Right cardiac atrium (tissue), 5 donors: ENCODE data around the gene VILL. TPM values are rescaled to one million over a fixed set of nuclear protein-coding genes. Genes with fewer than 3 reads are reported as not detected.

ENCODE experiments used
- ATAC-seq, 2 donors: fragments of 200-7000 bp; cut with Tn5 transposase; one replicate each; pipeline versions ENCODE4 v1.8.0 to v1.9.1; 2020; ENCODE audit warnings: moderate library complexity in 2 of 2, mild to moderate bottlenecking in 1 of 2
- DNase-seq, 3 donors: peaks; one replicate each; pipeline ENCODE4 v3.0.0-alpha.2; 2020
- H3K27ac ChIP-seq: one replicate; pipeline ENCODE4 v1.5.1; 2013; ENCODE audit warnings: mild to moderate bottlenecking, low read length, control low read depth, moderate library complexity
- H3K27me3 ChIP-seq: one replicate; pipeline ENCODE4 v1.6.1; 2013; ENCODE audit not compliant: control insufficient read depth, insufficient read depth
- H3K4me1 ChIP-seq: one replicate; pipeline ENCODE4 v1.6.1; 2013; ENCODE audit warnings: low read length; ENCODE audit not compliant: control insufficient read depth, insufficient read depth
- H3K4me3 ChIP-seq: one replicate; pipeline ENCODE4 v1.5.1; 2013; ENCODE audit warnings: low read length, control low read depth
- H3K9me3 ChIP-seq: one replicate; pipeline ENCODE4 v1.6.1; 2013; ENCODE audit warnings: low read length; ENCODE audit not compliant: control insufficient read depth
- WGBS: extraction: QIAGEN DNeasy Blood & Tissue Kit; methylation state at CpG from one replicate; pipeline ENCODE4 v1.1.7; 2013; 5-methylcytosine and 5-hydroxymethylcytosine counted together
- intact Hi-C, 4 donors: fragments of 100-400 bp; cut with DNase I; formaldehyde crosslinking; loops; one replicate each; pipeline versions ENCODE4 v1.11.0 to v1.14.0; 2022 to 2023
- long read RNA-seq, 4 donors: library from polyadenylated mRNA; unstranded; transcript quantifications; one replicate each; pipeline ENCODE4 v2.0.0, GENCODE V29; 2020 to 2021
- polyA plus RNA-seq: library from polyadenylated mRNA; stranded (reverse); fragments of 200-250 nt; gene quantifications from one replicate; pipeline ENCODE4 v1.2.3, GENCODE V29; 2013
- total RNA-seq, 4 donors: library from RNA; stranded (reverse); fragmentation: NEBNext Ultra II Directional; extraction: Animal tissue kit (Norgen Biotek cat#: 25700); gene quantifications; one replicate each; pipeline ENCODE4 v1.2.1, GENCODE V29; 2021
- donor health status: healthy with polysubstance abuse.
- donor health status: DM: no; HTN: yes; CAD: no.
- donor health status: DM: no; HTN: no; CAD: no.
- donor health status: DM: no; HTN: yes; CAD: no; lungs with severe emphysema.
- donor health status: DM: yes; HTN: yes; CAD: no.

Gene VILL
- 1 to 10 TPM; 4.0 to 9.7 (median 8.8) TPM for total RNA-seq
- polyA plus RNA-seq: 5.4 TPM
- long read RNA-seq, donor 1, partial matches to known transcripts: 19 of 22 reads
- long read RNA-seq, donor 1, other reads (novel, unspliced or antisense): 3 of 22 reads
- long read RNA-seq, donor 2, partial matches to known transcripts: 3 of 5 reads
- long read RNA-seq, donor 2, other reads (novel, unspliced or antisense): 1 of 5 reads
- long read RNA-seq, donor 3, full-length matches to known transcripts: 2 of 37 reads
- long read RNA-seq, donor 3, partial matches to known transcripts: 18 of 37 reads
- long read RNA-seq, donor 3, other reads (novel, unspliced or antisense): 17 of 37 reads
- long read RNA-seq, donor 4, partial matches to known transcripts: 3 of 4 reads
- long read RNA-seq, donor 4, other reads (novel, unspliced or antisense): 1 of 4 reads

DNA sequence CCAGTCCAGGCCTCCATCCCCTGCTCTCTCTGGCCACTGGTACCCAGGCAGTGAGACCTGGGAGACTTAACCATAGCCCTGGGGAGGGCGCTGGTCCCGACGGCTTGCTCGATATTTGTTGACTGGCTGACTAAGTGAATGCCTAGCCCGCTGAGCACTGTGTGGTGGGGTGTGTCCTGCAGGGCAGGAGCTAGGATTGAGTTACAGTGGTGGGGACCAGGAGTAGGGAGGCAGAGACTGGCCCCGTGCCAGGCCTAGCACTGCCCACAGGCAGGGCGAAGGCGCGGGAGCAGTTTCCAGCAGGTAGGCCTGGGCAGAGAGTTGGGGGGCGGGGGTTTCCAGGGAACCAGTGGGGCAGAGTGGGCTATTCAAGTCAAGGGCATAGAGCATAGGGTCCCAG, at the start of gene VILL:
Gene VILL, plus strand, starts transcription at position 260 of the 400 bp plus-strand sequence. CDS start 2,887 bp downstream, outside the sequence.
- H3K4me3 ChIP-seq: no peak within 1 kb of the TSS
- no peaks in the 10 kb centered on the region for H3K4me1 ChIP-seq
- H3K27ac ChIP-seq: no peak within 1 kb of the TSS
- no peaks in the 10 kb centered on the region for H3K27me3 ChIP-seq
- ATAC-seq (no peak), DNase-seq (peak in 1 of 3 donors; percentile 12)
- WGBS: 83% methylated on average over 10 of the region's 10 CpGs
- intact Hi-C loops: no loop called here
- no peaks in the 10 kb centered on the region for H3K9me3 ChIP-seq

DNA sequence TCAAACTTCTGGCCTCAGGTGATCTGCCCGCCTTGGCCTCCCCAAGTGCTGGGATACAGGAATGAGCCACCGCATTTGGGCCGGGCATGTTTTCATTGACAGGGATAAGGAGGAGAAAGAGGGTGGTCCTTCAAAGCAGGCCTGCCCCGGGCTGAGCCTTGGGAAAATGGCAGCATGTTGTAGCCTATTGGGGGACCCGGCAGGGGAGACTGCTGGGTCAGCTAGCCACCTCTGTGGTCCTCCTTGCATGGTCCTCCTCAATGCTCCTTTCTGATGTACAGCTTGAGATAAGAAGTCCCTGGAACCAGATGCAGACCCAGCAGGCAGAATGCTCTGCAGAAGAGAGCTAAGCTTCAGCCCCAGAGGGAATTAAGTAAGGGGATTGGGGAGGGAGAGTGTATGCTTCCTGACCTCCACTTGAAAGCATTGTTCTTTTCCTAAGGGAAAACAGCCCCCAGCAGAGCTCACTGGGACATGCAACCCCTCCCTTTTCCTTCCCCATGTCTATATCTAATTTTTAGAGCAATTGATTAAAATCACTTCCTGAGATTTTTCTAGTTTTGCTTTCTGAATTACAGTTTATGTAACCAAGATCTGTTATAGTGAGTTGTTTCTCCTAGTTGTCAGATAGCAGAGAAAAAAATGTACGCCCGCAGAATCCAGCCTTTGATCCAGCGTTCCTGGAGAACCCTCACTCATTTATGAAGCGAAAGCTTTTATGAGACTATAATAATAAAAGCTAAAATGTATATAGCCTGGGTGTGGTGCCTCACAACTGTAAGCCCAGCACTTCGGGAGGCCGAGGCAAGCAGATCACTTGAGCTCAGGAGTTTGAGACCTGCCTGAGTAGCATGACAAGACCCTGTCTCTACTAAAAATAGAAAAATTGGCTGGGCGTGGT, 48.7 kb upstream of the VILL start:
- H3K9me3 ChIP-seq: no peaks in the 10 kb centered on the region
- no peaks in the 10 kb centered on the region for H3K27me3 ChIP-seq
- intact Hi-C loops: no loop called here
- DNase-seq (no peak), ATAC-seq (peak in 1 of 2 donors; percentile 27)
- peaks cover 29% of the 10 kb centered on the region for H3K4me1 ChIP-seq
- whole genome bisulfite sequencing: 66% methylated on average over 12 of the region's 12 CpGs
- H3K4me3 ChIP-seq: no peak overlapping the region
- H3K27ac ChIP-seq: no peak overlapping the region

DNA sequence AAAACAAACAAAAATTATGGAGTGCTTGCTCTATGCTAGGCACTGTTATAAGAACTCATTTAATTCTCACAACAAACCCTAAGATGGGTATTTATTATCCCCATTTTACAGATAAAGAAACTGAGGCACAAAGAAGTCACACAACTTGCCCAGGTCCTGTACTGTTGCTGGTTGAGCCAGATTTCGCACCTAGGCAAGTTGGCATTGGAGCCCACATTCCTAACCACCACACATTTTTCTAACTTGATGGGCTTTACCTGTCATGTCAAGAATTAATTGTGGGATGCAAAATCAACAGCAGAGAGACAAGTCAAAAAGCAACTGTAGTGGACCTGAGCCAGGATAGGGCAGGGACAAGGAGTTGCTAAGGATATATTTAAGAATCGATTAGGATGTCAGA, 47.9 kb upstream of the VILL start:
- no peak for DNase-seq
- no peak overlapping the region for H3K27ac ChIP-seq

DNA sequence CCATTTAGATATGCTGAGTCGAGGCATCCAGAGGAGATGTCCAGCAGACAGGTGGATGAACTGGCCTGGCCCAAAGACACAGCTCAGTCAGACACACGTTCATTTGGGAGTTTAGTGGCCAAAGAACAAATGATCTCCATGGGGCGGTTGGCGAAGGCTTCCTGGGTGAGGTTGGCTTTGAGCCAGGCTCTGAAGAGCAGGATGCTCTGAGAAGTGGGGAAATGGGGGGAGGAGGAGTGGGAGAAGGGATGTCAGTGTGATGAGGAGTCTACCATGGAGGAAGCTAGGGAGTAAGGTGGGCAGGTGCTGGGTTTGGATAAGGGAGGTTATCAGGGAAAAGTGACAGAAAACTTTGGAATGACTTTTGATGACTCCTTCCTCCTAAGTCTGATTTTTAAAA, 47.5 kb upstream of the VILL start:
- H3K27me3 ChIP-seq: no peaks in the 10 kb centered on the region
- H3K4me3 ChIP-seq: no peak overlapping the region
- intact Hi-C loops: no loop called here
- no peaks in the 10 kb centered on the region for H3K9me3 ChIP-seq
- no peak for ATAC-seq
- 85% methylated on average over 4 of the region's 4 CpGs for WGBS
- H3K27ac ChIP-seq: no peak overlapping the region
- DNase-seq: no peak
- H3K4me1 ChIP-seq: peaks cover 26% of the 10 kb centered on the region

More for the DNA sequence above, 47.9 kb upstream of the VILL start:
- intact Hi-C loops: no loop called here
- 97% methylated on average over 2 of the region's 2 CpGs for WGBS
- H3K9me3 ChIP-seq: no peaks in the 10 kb centered on the region
- peaks cover 29% of the 10 kb centered on the region for H3K4me1 ChIP-seq
- H3K4me3 ChIP-seq: no peak overlapping the region
- no peak for ATAC-seq
- no peaks in the 10 kb centered on the region for H3K27me3 ChIP-seq

DNA sequence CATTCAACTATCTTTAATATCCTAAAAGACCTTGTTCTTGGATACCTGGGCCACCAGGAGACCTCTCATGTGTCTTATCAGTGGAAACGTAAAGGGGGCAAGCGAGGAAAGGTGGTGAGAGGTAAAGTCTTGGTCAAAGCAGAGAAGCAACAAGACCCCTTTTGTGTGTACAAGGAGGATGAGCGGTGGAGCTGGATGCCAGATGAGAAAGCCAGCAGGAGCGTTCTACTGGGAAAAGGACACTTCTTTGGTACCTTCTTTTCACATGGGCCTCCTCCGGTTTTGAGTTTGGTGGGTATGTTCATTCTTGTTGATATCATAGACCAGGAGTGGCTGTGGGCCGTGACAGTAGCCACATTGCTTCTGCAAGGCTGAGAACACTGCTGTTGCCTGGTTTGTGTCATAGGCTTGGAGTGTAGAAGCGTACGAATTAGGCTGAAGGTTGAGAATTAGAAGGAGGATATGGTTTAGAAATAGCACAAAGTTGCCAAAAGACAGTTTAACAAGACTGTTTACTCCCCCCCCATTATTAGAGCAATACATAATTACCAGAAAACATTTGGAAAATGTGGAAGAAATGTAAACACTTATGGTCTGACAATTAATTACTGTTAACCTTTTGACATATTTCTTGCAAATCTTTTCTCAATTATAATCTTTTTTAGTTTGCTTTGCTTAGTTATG, 46.8 kb upstream of the VILL start:
- ATAC-seq: no peak
- H3K4me1 ChIP-seq: peaks cover 23% of the 10 kb centered on the region
- peak overlapping the region; percentile 27 for H3K27ac ChIP-seq
- H3K4me3 ChIP-seq: no peak overlapping the region
- 84% methylated on average over 8 of the region's 8 CpGs for WGBS
- intact Hi-C loops: no loop called here
- no peaks in the 10 kb centered on the region for H3K9me3 ChIP-seq
- DNase-seq: no peak
- H3K27me3 ChIP-seq: no peaks in the 10 kb centered on the region

DNA sequence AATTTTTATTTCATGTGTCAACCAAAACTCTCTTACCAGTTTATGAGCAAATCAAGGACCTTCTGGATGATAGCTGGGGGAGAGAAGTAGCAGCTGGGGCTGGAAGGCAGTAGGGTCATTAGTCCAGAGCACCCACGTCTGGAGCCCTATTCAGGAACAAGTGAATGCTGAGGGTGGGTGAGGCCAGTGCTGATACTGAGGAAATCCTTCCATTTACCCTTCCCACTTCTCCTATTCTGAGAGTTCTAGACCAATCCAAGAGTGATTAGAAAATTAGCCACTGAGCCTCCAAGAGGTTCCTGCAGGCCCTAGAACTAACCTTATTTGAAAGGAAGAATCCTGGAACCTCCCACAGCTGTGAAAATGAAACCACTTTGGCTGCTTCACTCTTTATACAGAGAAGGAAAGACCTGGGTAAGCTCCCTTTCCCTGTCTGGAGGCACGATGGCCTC, 46.2 kb upstream of the VILL start:
- Histone ChIP-seq H3K4me1 (peaks cover 23% of the 10 kb centered on the region), H3K9me3 (no peaks in the 10 kb centered on the region), H3K27me3 (no peaks in the 10 kb centered on the region), H3K4me3 (no peak overlapping the region), H3K27ac (peak overlapping the region; percentile 52)
- ATAC-seq (peak; percentile 16 to 46), DNase-seq (no peak)
- WGBS: 20% methylated on average over 2 of the region's 2 CpGs
- intact Hi-C loops: no loop called here

DNA sequence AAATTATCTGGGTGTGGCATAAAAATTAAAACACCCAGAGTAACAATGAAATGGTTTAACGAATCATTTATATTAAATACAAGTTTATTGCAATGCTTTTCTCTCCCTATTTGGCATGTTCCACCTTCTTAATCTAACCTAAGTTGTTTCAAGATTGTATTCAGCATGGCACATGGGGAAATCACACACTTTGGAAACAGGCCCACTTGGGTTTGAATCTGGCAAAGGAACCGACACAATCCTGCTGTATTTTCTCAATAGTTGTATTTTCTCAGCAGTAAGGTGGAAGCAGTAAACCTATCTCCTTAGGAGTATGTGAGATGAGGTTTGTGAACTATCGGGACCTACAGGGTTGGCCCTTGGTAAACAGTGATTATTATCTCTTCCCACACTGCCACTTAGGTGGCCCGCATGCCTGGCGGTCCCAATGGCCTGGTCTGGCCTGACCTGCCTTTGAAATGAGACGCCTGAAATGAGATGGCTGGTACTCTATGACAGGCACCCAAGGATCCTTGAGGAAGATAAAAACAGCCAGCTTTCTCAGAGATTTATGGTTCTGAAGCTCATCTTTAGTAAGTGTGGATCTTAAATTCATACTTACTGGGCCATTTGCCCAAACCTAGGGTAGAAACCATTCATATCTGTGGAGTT, 45.3 kb upstream of the VILL start:
- peaks cover 25% of the 10 kb centered on the region for H3K4me1 ChIP-seq
- peak overlapping the region; percentile 55 for H3K27ac ChIP-seq
- H3K4me3 ChIP-seq: no peak overlapping the region
- no peak for DNase-seq
- no peaks in the 10 kb centered on the region for H3K9me3 ChIP-seq
- no peaks in the 10 kb centered on the region for H3K27me3 ChIP-seq
- intact Hi-C loops: no loop called here
- ATAC-seq: peak in 1 of 2 donors; percentile 13
- WGBS: 56% methylated on average over 6 of the region's 6 CpGs

DNA sequence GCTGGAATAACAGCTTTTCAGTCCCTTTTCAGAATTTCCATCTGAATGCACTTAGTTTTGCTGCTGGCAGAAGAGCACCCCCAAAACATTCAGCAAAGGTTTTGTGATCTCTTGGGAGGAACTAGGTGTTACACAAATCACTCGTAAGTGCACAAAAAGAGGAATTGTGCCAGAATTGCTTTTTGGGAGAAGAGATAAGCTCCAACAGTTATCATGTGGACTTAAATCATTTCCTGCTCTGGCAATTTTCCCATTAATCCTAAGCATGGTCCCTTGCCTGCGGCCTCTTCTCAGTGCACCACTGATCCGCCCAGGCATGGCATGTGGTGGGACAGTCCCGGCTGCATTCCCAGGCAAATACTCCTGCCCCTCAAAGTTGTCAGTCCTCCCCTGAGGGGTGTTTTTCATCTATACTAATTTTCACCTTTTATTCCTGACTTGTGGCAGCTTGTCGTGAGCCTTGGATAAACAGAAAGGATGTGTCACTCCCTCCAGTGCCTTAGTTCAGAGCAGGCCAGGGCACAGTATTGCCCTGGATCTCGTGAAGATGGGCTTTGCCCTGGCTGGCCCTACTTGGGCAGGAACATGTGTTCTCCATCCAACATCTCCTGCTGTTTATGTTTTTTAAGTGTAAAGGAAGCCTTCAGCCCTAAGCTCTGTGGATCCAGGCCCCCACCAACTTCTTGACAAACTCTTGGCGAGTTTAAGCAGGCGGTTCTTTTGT, 44.6 kb upstream of the VILL start:
- Histone ChIP-seq H3K27ac (peak overlapping the region; percentile 35), H3K27me3 (no peaks in the 10 kb centered on the region), H3K4me3 (no peak overlapping the region), H3K4me1 (peaks cover 25% of the 10 kb centered on the region), H3K9me3 (no peaks in the 10 kb centered on the region)
- WGBS: 25% methylated on average over 8 of the region's 8 CpGs
- DNase-seq: peak in 2 of 3 donors; percentile 59 to 67
- peak; percentile 80 to 88 for ATAC-seq
- intact Hi-C loops: no loop called here

DNA sequence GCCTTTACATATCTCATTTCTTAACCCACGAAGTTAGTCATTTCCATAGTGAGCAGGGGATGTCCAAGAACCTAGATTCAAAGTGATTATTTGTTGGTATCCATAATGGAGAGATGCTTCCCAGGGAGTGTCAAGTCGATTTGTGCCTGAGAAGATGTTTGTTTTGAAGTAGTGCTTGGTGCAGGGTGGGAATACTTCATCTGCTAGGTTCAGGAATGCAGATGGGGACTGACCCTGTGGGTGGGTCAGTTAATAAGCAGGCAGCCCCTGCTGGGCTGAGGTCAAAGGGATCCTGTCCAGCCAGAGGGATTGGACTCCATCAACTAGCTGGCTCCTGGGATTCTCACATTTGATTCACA, 44.1 kb upstream of the VILL start:
- WGBS: 49% methylated on average over 2 of the region's 2 CpGs
- H3K9me3 ChIP-seq: no peaks in the 10 kb centered on the region
- intact Hi-C loops: no loop called here
- no peak overlapping the region for H3K27ac ChIP-seq
- H3K4me3 ChIP-seq: no peak overlapping the region
- DNase-seq: no peak
- peaks cover 25% of the 10 kb centered on the region for H3K4me1 ChIP-seq
- ATAC-seq: no peak
- no peaks in the 10 kb centered on the region for H3K27me3 ChIP-seq

DNA sequence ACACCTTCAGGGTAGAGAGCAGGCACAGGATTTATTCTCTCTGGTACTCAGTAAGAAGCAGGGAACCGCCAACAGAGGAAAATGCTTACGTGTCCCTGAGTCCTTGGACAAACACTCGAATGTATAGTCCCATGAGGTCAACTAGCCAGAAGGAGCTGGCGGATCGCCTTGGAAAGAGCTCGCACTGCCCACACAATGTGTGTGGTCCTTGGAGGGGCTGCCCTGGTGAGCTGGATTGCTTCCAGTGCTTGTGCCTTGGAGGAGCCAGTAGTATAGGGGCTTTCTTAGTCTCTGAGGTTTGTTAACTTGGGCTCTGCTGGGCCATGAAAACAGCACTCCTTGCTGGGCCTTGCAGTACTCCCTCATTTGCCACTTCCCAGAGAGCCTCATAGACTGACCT, 40.7 kb upstream of the VILL start:
- intact Hi-C loops: no loop called here
- peaks cover 12% of the 10 kb centered on the region for H3K4me1 ChIP-seq
- H3K27me3 ChIP-seq: no peaks in the 10 kb centered on the region
- peak overlapping the region; percentile 26 for H3K27ac ChIP-seq
- no peaks in the 10 kb centered on the region for H3K9me3 ChIP-seq
- no peak overlapping the region for H3K4me3 ChIP-seq
- ATAC-seq (peak in 1 of 2 donors; percentile 34), DNase-seq (peak in 1 of 3 donors; percentile 67)
- WGBS: 57% methylated on average over 6 of the region's 6 CpGs
